PC-9 (cell line): ENCODE measurements around the gene RPP25.

Source experiments
- EZH2 ChIP-seq: fragments of 200-600 bp; sonication (generic); IDR thresholded peaks from 2 replicates; pipeline ENCODE4 v1.8.0; 2017; ENCODE audit warnings: antibody characterized with exemption, low read depth
- TF ChIP-seq, protein P1 (sequence below): fragments of 200-600 bp; sonication (generic); conservative IDR thresholded peaks from 2 replicates; pipeline ENCODE4 v1.6.1; 2017; ENCODE audit warnings: mixed run types, antibody characterized with exemption, mild to moderate bottlenecking, moderate library complexity

- TF ChIP-seq, protein P1, sequence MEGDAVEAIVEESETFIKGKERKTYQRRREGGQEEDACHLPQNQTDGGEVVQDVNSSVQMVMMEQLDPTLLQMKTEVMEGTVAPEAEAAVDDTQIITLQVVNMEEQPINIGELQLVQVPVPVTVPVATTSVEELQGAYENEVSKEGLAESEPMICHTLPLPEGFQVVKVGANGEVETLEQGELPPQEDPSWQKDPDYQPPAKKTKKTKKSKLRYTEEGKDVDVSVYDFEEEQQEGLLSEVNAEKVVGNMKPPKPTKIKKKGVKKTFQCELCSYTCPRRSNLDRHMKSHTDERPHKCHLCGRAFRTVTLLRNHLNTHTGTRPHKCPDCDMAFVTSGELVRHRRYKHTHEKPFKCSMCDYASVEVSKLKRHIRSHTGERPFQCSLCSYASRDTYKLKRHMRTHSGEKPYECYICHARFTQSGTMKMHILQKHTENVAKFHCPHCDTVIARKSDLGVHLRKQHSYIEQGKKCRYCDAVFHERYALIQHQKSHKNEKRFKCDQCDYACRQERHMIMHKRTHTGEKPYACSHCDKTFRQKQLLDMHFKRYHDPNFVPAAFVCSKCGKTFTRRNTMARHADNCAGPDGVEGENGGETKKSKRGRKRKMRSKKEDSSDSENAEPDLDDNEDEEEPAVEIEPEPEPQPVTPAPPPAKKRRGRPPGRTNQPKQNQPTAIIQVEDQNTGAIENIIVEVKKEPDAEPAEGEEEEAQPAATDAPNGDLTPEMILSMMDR = no peak
- no peak for TF ChIP-seq EZH2
Observed at GRCh38 chr15:74933573-74933972, 23.0 kb downstream of the RPP25 start.
